ENCODE data around the gene SLC12A7. TPM values are rescaled to one million over a fixed set of nuclear protein-coding genes. Genes with fewer than 3 reads are reported as not detected.

SLC12A7 gene
- total and polyA plus RNA-seq, 9 of the 15 experiments (the other 6 are each of a cell fraction or from before 2014, with no cell fraction given), result 0.01 to 3.1 (median 0.56) TPM

DNA sequence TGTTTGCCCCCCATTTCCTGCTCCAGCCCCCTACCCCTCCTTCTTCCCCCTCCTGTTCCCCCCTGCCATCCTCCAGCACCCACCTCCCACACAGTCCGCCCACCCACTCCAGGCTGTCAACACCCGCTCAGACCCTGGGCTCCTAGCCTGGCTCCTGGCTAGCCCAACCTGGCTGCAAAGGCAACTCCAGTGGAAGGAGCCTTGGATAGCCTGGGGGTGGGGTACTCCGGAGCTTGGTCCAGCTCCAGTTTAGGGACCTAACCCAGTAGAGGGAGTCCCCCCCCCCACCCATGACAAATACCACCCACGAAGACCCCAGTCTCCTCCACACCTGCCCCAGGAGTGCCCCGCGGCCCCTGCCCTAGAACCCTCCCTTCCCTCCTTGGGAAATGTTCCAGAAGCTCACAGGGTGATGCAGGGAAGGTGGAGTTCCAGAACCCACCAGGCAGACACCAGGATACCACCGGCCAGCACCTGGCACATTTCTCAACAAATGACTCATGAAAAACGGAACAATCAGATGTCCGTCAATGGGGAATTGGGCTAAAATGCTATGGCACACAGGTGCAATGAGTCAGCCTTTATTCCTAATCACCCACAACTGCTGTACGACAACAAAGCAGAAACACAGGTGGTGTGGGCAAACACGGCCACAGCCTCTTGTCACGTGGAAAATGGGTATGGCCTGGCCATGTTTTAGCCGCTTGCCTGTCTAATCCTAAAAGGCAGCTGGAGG, 901 bp upstream of the SLC12A7 start (continued):
- TF ChIP-seq, protein P1, sequence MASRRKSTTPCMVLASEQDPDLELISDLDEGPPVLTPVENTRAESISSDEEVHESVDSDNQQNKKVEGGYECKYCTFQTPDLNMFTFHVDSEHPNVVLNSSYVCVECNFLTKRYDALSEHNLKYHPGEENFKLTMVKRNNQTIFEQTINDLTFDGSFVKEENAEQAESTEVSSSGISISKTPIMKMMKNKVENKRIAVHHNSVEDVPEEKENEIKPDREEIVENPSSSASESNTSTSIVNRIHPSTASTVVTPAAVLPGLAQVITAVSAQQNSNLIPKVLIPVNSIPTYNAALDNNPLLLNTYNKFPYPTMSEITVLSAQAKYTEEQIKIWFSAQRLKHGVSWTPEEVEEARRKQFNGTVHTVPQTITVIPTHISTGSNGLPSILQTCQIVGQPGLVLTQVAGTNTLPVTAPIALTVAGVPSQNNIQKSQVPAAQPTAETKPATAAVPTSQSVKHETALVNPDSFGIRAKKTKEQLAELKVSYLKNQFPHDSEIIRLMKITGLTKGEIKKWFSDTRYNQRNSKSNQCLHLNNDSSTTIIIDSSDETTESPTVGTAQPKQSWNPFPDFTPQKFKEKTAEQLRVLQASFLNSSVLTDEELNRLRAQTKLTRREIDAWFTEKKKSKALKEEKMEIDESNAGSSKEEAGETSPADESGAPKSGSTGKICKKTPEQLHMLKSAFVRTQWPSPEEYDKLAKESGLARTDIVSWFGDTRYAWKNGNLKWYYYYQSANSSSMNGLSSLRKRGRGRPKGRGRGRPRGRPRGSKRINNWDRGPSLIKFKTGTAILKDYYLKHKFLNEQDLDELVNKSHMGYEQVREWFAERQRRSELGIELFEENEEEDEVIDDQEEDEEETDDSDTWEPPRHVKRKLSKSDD (conservative IDR thresholded peaks at IDR 0.05; ENCODE audit: low read length), result no peak
- TF ChIP-seq TRIM24 (IDR thresholded peaks at IDR 0.05) (peak in 1 of 2 experiments; percentile 38; a peak in 1 of 4 replicates), MAFG (tag; conservative IDR thresholded peaks at IDR 0.05) (peak; percentile 57), ZNF586 (CRISPR knock-in tag; conservative IDR thresholded peaks at IDR 0.05) (no peak), MEF2D (tag; conservative IDR thresholded peaks at IDR 0.05; ENCODE audit: low read depth) (no peak), MTA1 (IDR thresholded peaks at IDR 0.05; ENCODE audit: borderline replicate concordance) (no peak), STAT5A (IDR thresholded peaks at IDR 0.05; ENCODE audit: borderline replicate concordance, low read length) (no peak), ZFPM2 (CRISPR knock-in tag; IDR thresholded peaks at IDR 0.05) (no peak), NR1H2 (CRISPR knock-in tag; IDR thresholded peaks at IDR 0.05) (no peak), HDGF (IDR thresholded peaks at IDR 0.05) (no peak), ZNF316 (IDR thresholded peaks at IDR 0.05) (peak; percentile 60; the same call in 1 of the 2 replicates), TCF3 (CRISPR knock-in tag; IDR thresholded peaks at IDR 0.05) (0 out of 2 replicates have a peak, but pooled peaks have one; percentile 23), MEF2A (IDR thresholded peaks at IDR 0.05; ENCODE audit: control insufficient read depth, low read depth, low read length) (no peak), DNMT1 (IDR thresholded peaks at IDR 0.05) (no peak), U2AF1 (optimal IDR thresholded peaks at IDR 0.05; ENCODE audit: low read depth, low read length) (no peak), RFX1 (IDR thresholded peaks at IDR 0.05) (no peak), MTA2 (IDR thresholded peaks at IDR 0.05; ENCODE audit: low read depth) (no peak), POLR2H (tag; IDR thresholded peaks at IDR 0.05; ENCODE audit: low read depth) (no peak)
- TF ChIP-seq, protein P2, sequence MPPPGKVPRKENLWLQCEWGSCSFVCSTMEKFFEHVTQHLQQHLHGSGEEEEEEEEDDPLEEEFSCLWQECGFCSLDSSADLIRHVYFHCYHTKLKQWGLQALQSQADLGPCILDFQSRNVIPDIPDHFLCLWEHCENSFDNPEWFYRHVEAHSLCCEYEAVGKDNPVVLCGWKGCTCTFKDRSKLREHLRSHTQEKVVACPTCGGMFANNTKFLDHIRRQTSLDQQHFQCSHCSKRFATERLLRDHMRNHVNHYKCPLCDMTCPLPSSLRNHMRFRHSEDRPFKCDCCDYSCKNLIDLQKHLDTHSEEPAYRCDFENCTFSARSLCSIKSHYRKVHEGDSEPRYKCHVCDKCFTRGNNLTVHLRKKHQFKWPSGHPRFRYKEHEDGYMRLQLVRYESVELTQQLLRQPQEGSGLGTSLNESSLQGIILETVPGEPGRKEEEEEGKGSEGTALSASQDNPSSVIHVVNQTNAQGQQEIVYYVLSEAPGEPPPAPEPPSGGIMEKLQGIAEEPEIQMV (tag; conservative IDR thresholded peaks at IDR 0.05; ENCODE audit: low read depth), result no peak
- TF ChIP-seq, protein P3, sequence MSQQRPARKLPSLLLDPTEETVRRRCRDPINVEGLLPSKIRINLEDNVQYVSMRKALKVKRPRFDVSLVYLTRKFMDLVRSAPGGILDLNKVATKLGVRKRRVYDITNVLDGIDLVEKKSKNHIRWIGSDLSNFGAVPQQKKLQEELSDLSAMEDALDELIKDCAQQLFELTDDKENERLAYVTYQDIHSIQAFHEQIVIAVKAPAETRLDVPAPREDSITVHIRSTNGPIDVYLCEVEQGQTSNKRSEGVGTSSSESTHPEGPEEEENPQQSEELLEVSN (IDR thresholded peaks at IDR 0.05; ENCODE audit: borderline replicate concordance in 1 of 2, extremely low read depth in 1 of 2, insufficient read depth in 1 of 2, insufficient read length in 1 of 2, low read depth in 1 of 2, low read length in 1 of 2, poor library complexity in 1 of 2, severe bottlenecking in 1 of 2), result no peak
- TF ChIP-seq, protein P4, sequence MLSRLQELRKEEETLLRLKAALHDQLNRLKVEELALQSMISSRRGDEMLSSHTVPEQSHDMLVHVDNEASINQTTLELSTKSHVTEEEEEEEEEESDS (CRISPR knock-in tag; IDR thresholded peaks at IDR 0.05), result no peak
- TF ChIP-seq, protein P5, sequence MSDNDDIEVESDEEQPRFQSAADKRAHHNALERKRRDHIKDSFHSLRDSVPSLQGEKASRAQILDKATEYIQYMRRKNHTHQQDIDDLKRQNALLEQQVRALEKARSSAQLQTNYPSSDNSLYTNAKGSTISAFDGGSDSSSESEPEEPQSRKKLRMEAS (CRISPR knock-in tag; IDR thresholded peaks at IDR 0.05), result peak; percentile 45; the same call in 1 of the 2 replicates
- TF ChIP-seq, protein P6, sequence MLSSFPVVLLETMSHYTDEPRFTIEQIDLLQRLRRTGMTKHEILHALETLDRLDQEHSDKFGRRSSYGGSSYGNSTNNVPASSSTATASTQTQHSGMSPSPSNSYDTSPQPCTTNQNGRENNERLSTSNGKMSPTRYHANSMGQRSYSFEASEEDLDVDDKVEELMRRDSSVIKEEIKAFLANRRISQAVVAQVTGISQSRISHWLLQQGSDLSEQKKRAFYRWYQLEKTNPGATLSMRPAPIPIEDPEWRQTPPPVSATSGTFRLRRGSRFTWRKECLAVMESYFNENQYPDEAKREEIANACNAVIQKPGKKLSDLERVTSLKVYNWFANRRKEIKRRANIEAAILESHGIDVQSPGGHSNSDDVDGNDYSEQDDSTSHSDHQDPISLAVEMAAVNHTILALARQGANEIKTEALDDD (IDR thresholded peaks at IDR 0.05), result no peak

All from K562 (cell line).